Large intestine (tissue), 3 donors: Measurements from ENCODE around the gene BLTP3B. TPM values are rescaled to one million over a fixed set of nuclear protein-coding genes. Genes with fewer than 3 reads are reported as not detected.
A peak's percentile ranks its signal among the peaks of the same experiment; 100 is the strongest.

Experiments used
- DNase-seq, 2 donors: peaks; one replicate each; pipeline versions ENCODE4 v3.0.0 to v3.0.0-alpha.2; 2013
- H3K27ac ChIP-seq: one replicate; pipeline ENCODE4 v1.5.1; 2013; ENCODE audit warnings: low read length
- H3K27me3 ChIP-seq: 2 replicates; pipeline ENCODE4 v1.6.1; 2013; ENCODE audit warnings: low read length; ENCODE audit not compliant: control insufficient read depth, insufficient read depth
- H3K36me3 ChIP-seq: 2 replicates; pipeline ENCODE4 v1.6.1; 2013; ENCODE audit warnings: low read length; ENCODE audit not compliant: control insufficient read depth, insufficient read depth
- H3K4me1 ChIP-seq: one replicate; pipeline ENCODE4 v1.6.1; 2013; ENCODE audit warnings: low read length; ENCODE audit not compliant: control insufficient read depth, insufficient read depth
- H3K4me3 ChIP-seq: one replicate; pipeline ENCODE4 v1.5.1; 2013; ENCODE audit warnings: low read length
- H3K9me3 ChIP-seq: one replicate; pipeline ENCODE4 v1.6.1; 2013; ENCODE audit warnings: mild to moderate bottlenecking, low read depth, low read length, moderate library complexity; ENCODE audit not compliant: control insufficient read depth
- WGBS: methylation state at CpG from one replicate; pipeline ENCODE4 v1.1.5; 2013; ENCODE audit warnings: low lambda C conversion rate; ENCODE audit not compliant: insufficient coverage; 5-methylcytosine and 5-hydroxymethylcytosine counted together
- polyA plus RNA-seq: library from polyadenylated mRNA; unstranded; fragments of 120-200 nt; gene quantifications from one replicate; pipeline ENCODE4 v1.2.1, GENCODE V29; 2013

Gene BLTP3B
- polyA plus RNA-seq, 1 donor, result 19.2 TPM

- Histone ChIP-seq H3K36me3 (peaks cover 14% of the 10 kb centered on the region), H3K27ac (no peak overlapping the region), H3K27me3 (no peaks in the 10 kb centered on the region), H3K4me1 (no peaks in the 10 kb centered on the region), H3K9me3 (peaks cover 4% of the 10 kb centered on the region), H3K4me3 (peak overlapping the region; percentile 7)
- WGBS, result no CpG with 5 or more reads among the region's 16 CpGs
- DNase-seq, result peak in 1 of 2 donors; percentile 44
Observed at GRCh38 chr12:100163416-100164152, 20.9 kb upstream of the BLTP3B start.

GRCh38 chr12:100159391-100160104 is 16.9 kb upstream of the BLTP3B start:
- no peak overlapping the region for H3K27ac ChIP-seq
- no peaks in the 10 kb centered on the region for H3K27me3 ChIP-seq
- WGBS, result no CpG with 5 or more reads among the region's 9 CpGs
- H3K4me3 ChIP-seq, result no peak overlapping the region
- no peak for DNase-seq
- H3K9me3 ChIP-seq, result peaks cover 4% of the 10 kb centered on the region
- no peaks in the 10 kb centered on the region for H3K4me1 ChIP-seq
- H3K36me3 ChIP-seq, result peaks cover 2% of the 10 kb centered on the region

GRCh38 chr12:100158535-100158934 is 15.9 kb upstream of the BLTP3B start:
- no peak overlapping the region for H3K27ac ChIP-seq
- no peak overlapping the region for H3K4me3 ChIP-seq
- DNase-seq, result no peak
- WGBS, result no CpG with 5 or more reads among the region's 4 CpGs
- no peaks in the 10 kb centered on the region for H3K4me1 ChIP-seq
- no peaks in the 10 kb centered on the region for H3K27me3 ChIP-seq
- H3K9me3 ChIP-seq, result peaks cover 4% of the 10 kb centered on the region
- H3K36me3 ChIP-seq, result peaks cover 2% of the 10 kb centered on the region

- Histone ChIP-seq H3K27ac (no peak overlapping the region), H3K27me3 (no peaks in the 10 kb centered on the region), H3K9me3 (peaks cover 4% of the 10 kb centered on the region), H3K4me3 (no peak overlapping the region), H3K36me3 (peaks cover 2% of the 10 kb centered on the region), H3K4me1 (no peaks in the 10 kb centered on the region)
- DNase-seq, result no peak
- WGBS, result no CpG with 5 or more reads among the region's 8 CpGs
Observed at GRCh38 chr12:100157427-100157821, 14.8 kb upstream of the BLTP3B start.

GRCh38 chr12:100156731-100157426 is 14.2 kb upstream of the BLTP3B start:
- Histone ChIP-seq H3K27ac (no peak overlapping the region), H3K27me3 (no peaks in the 10 kb centered on the region), H3K36me3 (peaks cover 2% of the 10 kb centered on the region), H3K4me1 (no peaks in the 10 kb centered on the region), H3K4me3 (no peak overlapping the region), H3K9me3 (peaks cover 4% of the 10 kb centered on the region)
- no peak for DNase-seq
- no CpG with 5 or more reads among the region's 11 CpGs for WGBS

- WGBS, result no CpG with 5 or more reads among the region's 15 CpGs
- H3K27ac ChIP-seq, result no peak overlapping the region
- H3K4me1 ChIP-seq, result no peaks in the 10 kb centered on the region
- DNase-seq, result peak in 1 of 2 donors; percentile 30
- no peak overlapping the region for H3K4me3 ChIP-seq
- H3K9me3 ChIP-seq, result peaks cover 4% of the 10 kb centered on the region
- no peaks in the 10 kb centered on the region for H3K27me3 ChIP-seq
- peaks cover 2% of the 10 kb centered on the region for H3K36me3 ChIP-seq
Observed at GRCh38 chr12:100154474-100155247, 12.0 kb upstream of the BLTP3B start.

GRCh38 chr12:100153131-100153530 is 10.5 kb upstream of the BLTP3B start:
- Histone ChIP-seq H3K36me3 (no peaks in the 10 kb centered on the region), H3K4me1 (no peaks in the 10 kb centered on the region), H3K9me3 (no peaks in the 10 kb centered on the region), H3K27me3 (no peaks in the 10 kb centered on the region), H3K4me3 (no peak overlapping the region), H3K27ac (no peak overlapping the region)
- WGBS, result no CpG with 5 or more reads among the region's 10 CpGs
- no peak for DNase-seq

- H3K36me3 ChIP-seq, result no peaks in the 10 kb centered on the region
Observed at GRCh38 chr12:100151769-100152168, 9.1 kb upstream of the BLTP3B start.

GRCh38 chr12:100146252-100146651 is 3.6 kb upstream of the BLTP3B start:
- Histone ChIP-seq H3K27me3 (no peaks in the 10 kb centered on the region), H3K4me3 (no peak overlapping the region), H3K9me3 (no peaks in the 10 kb centered on the region), H3K36me3 (no peaks in the 10 kb centered on the region), H3K27ac (no peak overlapping the region), H3K4me1 (no peaks in the 10 kb centered on the region)
- no peak for DNase-seq
- WGBS, result 100% methylated on average over 1 of the region's 2 CpGs

More at GRCh38 chr12:100151769-100152168, 9.1 kb upstream of the BLTP3B start:
- H3K4me3 ChIP-seq, result no peak overlapping the region
- DNase-seq, result no peak
- no CpG with 5 or more reads among the region's 2 CpGs for WGBS
- H3K27ac ChIP-seq, result no peak overlapping the region
- H3K4me1 ChIP-seq, result no peaks in the 10 kb centered on the region
- no peaks in the 10 kb centered on the region for H3K9me3 ChIP-seq
- no peaks in the 10 kb centered on the region for H3K27me3 ChIP-seq

GRCh38 chr12:100145643-100146042 is 3.0 kb upstream of the BLTP3B start:
- H3K9me3 ChIP-seq, result no peaks in the 10 kb centered on the region
- WGBS, result no CpG with 5 or more reads among the region's 7 CpGs
- H3K36me3 ChIP-seq, result no peaks in the 10 kb centered on the region
- no peaks in the 10 kb centered on the region for H3K27me3 ChIP-seq
- H3K4me1 ChIP-seq, result no peaks in the 10 kb centered on the region
- no peak for DNase-seq
- no peak overlapping the region for H3K27ac ChIP-seq
- no peak overlapping the region for H3K4me3 ChIP-seq
